ENCODE measurements around the gene RETREG2.

RETREG2 gene

GRCh38 chr2:219155054-219155644, 22.9 kb upstream of the RETREG2 start:
- peaks cover 9 to 25% of the 10 kb centered on the region in 2 donors for H3K36me3 ChIP-seq (ENCODE audit: control insufficient read depth in 2 of 2, insufficient read depth in 2 of 2, low read length in 2 of 2)
- H3K4me3 ChIP-seq (ENCODE audit: low read length in 2 of 2): no peak overlapping the region
- no peaks in the 10 kb centered on the region for H3K27me3 ChIP-seq (ENCODE audit: control insufficient read depth in 2 of 2, insufficient read depth in 2 of 2, low read length in 2 of 2)
- no peaks in the 10 kb centered on the region for H3K9me3 ChIP-seq (ENCODE audit: control insufficient read depth in 2 of 2, low read length in 2 of 2)
- H3K27ac ChIP-seq (ENCODE audit: low read depth in 2 of 2, low read length in 2 of 2): no peak overlapping the region
- peaks cover 5 to 6% of the 10 kb centered on the region in 2 donors for H3K4me1 ChIP-seq (ENCODE audit: control insufficient read depth in 2 of 2, insufficient read depth in 2 of 2, low read length in 2 of 2)
- no peak overlapping the region for H3K9ac ChIP-seq (ENCODE audit: low read depth in 1 of 2, low read length in 2 of 2)

- no peaks in the 10 kb centered on the region for H3K9me3 ChIP-seq (ENCODE audit: control insufficient read depth in 2 of 2, low read length in 2 of 2)
- H3K4me1 ChIP-seq (ENCODE audit: control insufficient read depth in 2 of 2, insufficient read depth in 2 of 2, low read length in 2 of 2): peaks cover 8 to 10% of the 10 kb centered on the region in 2 donors
- H3K9ac ChIP-seq (ENCODE audit: low read depth in 1 of 2, low read length in 2 of 2): no peak overlapping the region
- no peak overlapping the region for H3K27ac ChIP-seq (ENCODE audit: low read depth in 2 of 2, low read length in 2 of 2)
- H3K27me3 ChIP-seq (ENCODE audit: control insufficient read depth in 2 of 2, insufficient read depth in 2 of 2, low read length in 2 of 2): no peaks in the 10 kb centered on the region
- peaks cover 9 to 20% of the 10 kb centered on the region in 2 donors for H3K36me3 ChIP-seq (ENCODE audit: control insufficient read depth in 2 of 2, insufficient read depth in 2 of 2, low read length in 2 of 2)
- no peak overlapping the region for H3K4me3 ChIP-seq (ENCODE audit: low read length in 2 of 2)
Measured at GRCh38 chr2:219157396-219157795, 20.7 kb upstream of the RETREG2 start.

DNA sequence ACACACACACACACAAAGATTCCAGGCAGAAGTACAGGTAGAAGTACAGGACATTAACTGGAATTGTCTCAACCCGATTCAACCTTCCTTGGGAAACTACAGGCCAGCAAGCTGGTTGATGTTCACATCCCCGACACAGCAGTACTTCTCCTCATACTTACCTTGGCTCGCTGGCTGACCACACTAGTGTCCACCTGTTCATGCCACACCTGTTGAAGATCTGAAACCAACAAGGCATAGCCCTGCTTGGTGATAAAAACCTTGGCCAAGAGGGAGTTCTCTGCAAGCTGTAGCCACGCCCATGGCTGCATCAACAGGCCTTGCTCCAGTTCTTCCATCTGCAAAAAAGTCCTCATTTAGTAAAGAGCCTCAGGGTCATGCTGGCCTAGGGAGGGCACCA, 20.1 kb upstream of the RETREG2 start:
- Histone ChIP-seq H3K27me3 (ENCODE audit: control insufficient read depth in 2 of 2, insufficient read depth in 2 of 2, low read length in 2 of 2) (no peaks in the 10 kb centered on the region), H3K9me3 (ENCODE audit: control insufficient read depth in 2 of 2, low read length in 2 of 2) (no peaks in the 10 kb centered on the region), H3K9ac (ENCODE audit: low read depth in 1 of 2, low read length in 2 of 2) (no peak overlapping the region), H3K36me3 (ENCODE audit: control insufficient read depth in 2 of 2, insufficient read depth in 2 of 2, low read length in 2 of 2) (peaks cover 9 to 20% of the 10 kb centered on the region in 2 donors), H3K27ac (ENCODE audit: low read depth in 2 of 2, low read length in 2 of 2) (no peak overlapping the region), H3K4me1 (ENCODE audit: control insufficient read depth in 2 of 2, insufficient read depth in 2 of 2, low read length in 2 of 2) (peaks cover 8 to 10% of the 10 kb centered on the region in 2 donors), H3K4me3 (ENCODE audit: low read length in 2 of 2) (no peak overlapping the region)

- no peaks in the 10 kb centered on the region for H3K27me3 ChIP-seq (ENCODE audit: control insufficient read depth in 2 of 2, insufficient read depth in 2 of 2, low read length in 2 of 2)
- no peak overlapping the region for H3K4me3 ChIP-seq (ENCODE audit: low read length in 2 of 2)
- peaks cover 8 to 10% of the 10 kb centered on the region in 2 donors for H3K4me1 ChIP-seq (ENCODE audit: control insufficient read depth in 2 of 2, insufficient read depth in 2 of 2, low read length in 2 of 2)
- H3K9ac ChIP-seq (ENCODE audit: low read depth in 1 of 2, low read length in 2 of 2): no peak overlapping the region
- no peak overlapping the region for H3K27ac ChIP-seq (ENCODE audit: low read depth in 2 of 2, low read length in 2 of 2)
- H3K9me3 ChIP-seq (ENCODE audit: control insufficient read depth in 2 of 2, low read length in 2 of 2): no peaks in the 10 kb centered on the region
- peaks cover 9 to 20% of the 10 kb centered on the region in 2 donors for H3K36me3 ChIP-seq (ENCODE audit: control insufficient read depth in 2 of 2, insufficient read depth in 2 of 2, low read length in 2 of 2)
Measured at GRCh38 chr2:219158586-219158985, 19.5 kb upstream of the RETREG2 start.

DNA sequence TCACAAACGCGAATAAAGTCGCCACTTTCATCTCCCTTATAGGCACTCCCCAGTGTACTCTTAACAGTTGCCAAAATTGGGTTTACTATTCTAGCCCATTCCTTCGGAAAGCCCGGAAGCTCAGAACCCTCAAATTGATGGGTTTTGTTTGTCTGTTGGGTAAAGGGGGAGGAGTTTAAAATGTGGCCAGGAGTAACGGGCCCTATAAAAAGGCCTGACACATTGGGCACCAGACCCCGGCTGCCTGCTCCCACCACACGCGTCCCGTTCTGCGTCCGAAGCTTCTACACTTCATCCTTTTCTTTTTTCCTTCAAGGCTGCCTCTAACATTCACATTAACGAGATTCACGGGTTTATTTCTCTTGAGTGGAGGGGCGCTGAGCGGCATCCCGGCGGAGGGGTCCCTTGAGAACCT, 18.3 kb upstream of the RETREG2 start:
- Histone ChIP-seq H3K9ac (ENCODE audit: low read depth in 1 of 2, low read length in 2 of 2) (peak overlapping the region; percentile 41 to 50), H3K4me1 (ENCODE audit: control insufficient read depth in 2 of 2, insufficient read depth in 2 of 2, low read length in 2 of 2) (peaks cover 8 to 10% of the 10 kb centered on the region in 2 donors), H3K27me3 (ENCODE audit: control insufficient read depth in 2 of 2, insufficient read depth in 2 of 2, low read length in 2 of 2) (no peaks in the 10 kb centered on the region), H3K27ac (ENCODE audit: low read depth in 2 of 2, low read length in 2 of 2) (peak overlapping the region; percentile 92 to 94), H3K9me3 (ENCODE audit: control insufficient read depth in 2 of 2, low read length in 2 of 2) (no peaks in the 10 kb centered on the region), H3K4me3 (ENCODE audit: low read length in 2 of 2) (peak overlapping the region; percentile 83 to 86), H3K36me3 (ENCODE audit: control insufficient read depth in 2 of 2, insufficient read depth in 2 of 2, low read length in 2 of 2) (peaks cover 9 to 12% of the 10 kb centered on the region in 2 donors)

DNA sequence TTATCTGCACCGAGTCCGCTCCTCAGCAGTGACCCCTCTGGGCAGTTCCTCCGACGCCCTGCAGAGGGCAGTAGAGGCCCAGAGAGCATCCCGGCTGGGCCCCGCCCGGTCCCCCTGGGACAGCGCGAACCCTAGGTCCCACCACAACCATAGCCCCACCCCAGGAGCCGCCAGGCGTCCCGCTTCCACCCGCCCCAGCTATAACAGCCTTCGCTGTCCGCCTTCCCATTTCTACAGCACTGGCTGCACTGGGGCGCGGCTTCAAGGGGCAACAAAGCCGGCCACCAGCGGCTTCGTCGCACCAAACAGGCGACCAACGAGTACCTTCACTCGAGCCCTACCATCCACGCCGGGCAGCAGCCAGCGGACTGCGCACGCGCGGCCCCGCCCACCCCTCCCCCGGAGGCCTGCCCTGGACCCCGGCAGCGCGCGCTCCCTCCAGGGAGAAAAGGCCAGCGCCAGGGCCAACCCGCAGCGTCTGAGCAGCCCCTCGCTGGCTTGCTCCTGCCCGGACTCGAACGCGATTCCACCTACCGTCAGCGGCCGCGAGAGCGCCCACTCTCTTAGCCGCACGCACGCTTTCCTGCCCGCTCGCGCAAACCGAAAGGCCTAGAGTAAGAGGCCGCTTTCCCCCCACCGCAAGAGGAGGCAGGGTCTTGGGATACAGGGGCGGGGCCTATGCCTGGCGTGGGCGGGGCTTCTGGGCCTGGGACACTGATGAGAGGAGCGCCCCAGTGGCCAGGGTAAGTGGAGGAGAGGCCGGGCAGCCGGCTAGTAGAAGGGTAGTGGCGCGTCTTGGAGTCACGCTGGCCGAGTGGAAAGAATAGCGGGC, 17.7 kb upstream of the RETREG2 start, which contains the start of gene NHEJ1:
NHEJ1 (minus strand) TSS at position 630 of the 832 bp plus-strand sequence. CDS start 2,453 bp downstream, outside the sequence.
- Histone ChIP-seq H3K4me1 (ENCODE audit: control insufficient read depth in 2 of 2, insufficient read depth in 2 of 2, low read length in 2 of 2) (peaks cover 8 to 10% of the 10 kb centered on the region in 2 donors), H3K9me3 (ENCODE audit: control insufficient read depth in 2 of 2, low read length in 2 of 2) (no peaks in the 10 kb centered on the region), H3K27me3 (ENCODE audit: control insufficient read depth in 2 of 2, insufficient read depth in 2 of 2, low read length in 2 of 2) (no peaks in the 10 kb centered on the region), H3K4me3 (ENCODE audit: low read length in 2 of 2) (peak within 1 kb of the TSS; percentile 83 to 86), H3K27ac (ENCODE audit: low read depth in 2 of 2, low read length in 2 of 2) (peak within 1 kb of the TSS; percentile 92 to 94), H3K36me3 (ENCODE audit: control insufficient read depth in 2 of 2, insufficient read depth in 2 of 2, low read length in 2 of 2) (peaks cover 9 to 12% of the 10 kb centered on the region in 2 donors), H3K9ac (ENCODE audit: low read depth in 1 of 2, low read length in 2 of 2) (peak within 1 kb of the TSS; percentile 79 to 89)

DNA sequence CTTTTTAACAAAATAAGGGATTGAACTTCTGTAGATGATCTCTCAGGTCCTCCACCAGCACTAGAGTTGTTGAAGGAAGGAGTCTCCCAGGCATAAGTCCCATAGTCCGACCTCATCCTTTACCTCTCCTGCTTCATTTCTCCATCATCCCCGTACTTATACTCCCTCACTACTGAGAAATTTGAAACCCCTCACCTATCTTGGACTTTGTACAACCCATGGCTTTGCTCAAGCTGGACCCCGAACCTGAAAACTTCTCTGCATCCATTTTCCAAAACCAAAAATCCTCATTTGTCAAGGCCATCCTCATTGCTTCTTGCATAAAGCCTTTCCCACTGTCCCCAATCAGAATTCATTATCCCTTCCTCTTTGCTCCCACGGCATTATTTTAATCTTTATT, 17.0 kb upstream of the RETREG2 start:
- H3K9ac ChIP-seq (ENCODE audit: low read depth in 1 of 2, low read length in 2 of 2): peak overlapping the region in 1 of 2 donors; percentile 89
- H3K4me3 ChIP-seq (ENCODE audit: low read length in 2 of 2): peak overlapping the region; percentile 83 to 86
- peaks cover 9 to 12% of the 10 kb centered on the region in 2 donors for H3K36me3 ChIP-seq (ENCODE audit: control insufficient read depth in 2 of 2, insufficient read depth in 2 of 2, low read length in 2 of 2)
- peaks cover 8 to 10% of the 10 kb centered on the region in 2 donors for H3K4me1 ChIP-seq (ENCODE audit: control insufficient read depth in 2 of 2, insufficient read depth in 2 of 2, low read length in 2 of 2)
- H3K9me3 ChIP-seq (ENCODE audit: control insufficient read depth in 2 of 2, low read length in 2 of 2): no peaks in the 10 kb centered on the region
- no peaks in the 10 kb centered on the region for H3K27me3 ChIP-seq (ENCODE audit: control insufficient read depth in 2 of 2, insufficient read depth in 2 of 2, low read length in 2 of 2)
- H3K27ac ChIP-seq (ENCODE audit: low read depth in 2 of 2, low read length in 2 of 2): peak overlapping the region; percentile 92 to 94

- H3K27me3 ChIP-seq (ENCODE audit: control insufficient read depth in 2 of 2, insufficient read depth in 2 of 2, low read length in 2 of 2): no peaks in the 10 kb centered on the region
- no peak overlapping the region for H3K4me3 ChIP-seq (ENCODE audit: low read length in 2 of 2)
- H3K27ac ChIP-seq (ENCODE audit: low read depth in 2 of 2, low read length in 2 of 2): no peak overlapping the region
- H3K4me1 ChIP-seq (ENCODE audit: control insufficient read depth in 2 of 2, insufficient read depth in 2 of 2, low read length in 2 of 2): peaks cover 8 to 10% of the 10 kb centered on the region in 2 donors
- H3K9ac ChIP-seq (ENCODE audit: low read depth in 1 of 2, low read length in 2 of 2): no peak overlapping the region
- H3K9me3 ChIP-seq (ENCODE audit: control insufficient read depth in 2 of 2, low read length in 2 of 2): no peaks in the 10 kb centered on the region
- peaks cover 0 to 1% of the 10 kb centered on the region in 2 donors for H3K36me3 ChIP-seq (ENCODE audit: control insufficient read depth in 2 of 2, insufficient read depth in 2 of 2, low read length in 2 of 2)
Measured at GRCh38 chr2:219163156-219163555, 14.9 kb upstream of the RETREG2 start.

- H3K27me3 ChIP-seq (ENCODE audit: control insufficient read depth in 2 of 2, insufficient read depth in 2 of 2, low read length in 2 of 2): no peaks in the 10 kb centered on the region
- no peaks in the 10 kb centered on the region for H3K9me3 ChIP-seq (ENCODE audit: control insufficient read depth in 2 of 2, low read length in 2 of 2)
- peaks cover 5 to 8% of the 10 kb centered on the region in 2 donors for H3K4me1 ChIP-seq (ENCODE audit: control insufficient read depth in 2 of 2, insufficient read depth in 2 of 2, low read length in 2 of 2)
- H3K36me3 ChIP-seq (ENCODE audit: control insufficient read depth in 2 of 2, insufficient read depth in 2 of 2, low read length in 2 of 2): no peaks in the 10 kb centered on the region
- no peak overlapping the region for H3K9ac ChIP-seq (ENCODE audit: low read depth in 1 of 2, low read length in 2 of 2)
- no peak overlapping the region for H3K4me3 ChIP-seq (ENCODE audit: low read length in 2 of 2)
- H3K27ac ChIP-seq (ENCODE audit: low read depth in 2 of 2, low read length in 2 of 2): no peak overlapping the region
Measured at GRCh38 chr2:219165058-219165911, 12.8 kb upstream of the RETREG2 start.
